WERI-Rb-1 (cell line): ENCODE measurements around the gene KRT80.

Experiments
- DNase-seq: peaks from one replicate; pipeline ENCODE4 v3.0.0-alpha.2; 2020
- H3K27ac ChIP-seq: fragments of 250-450 bp; sonication (Bioruptor Pico); 2 replicates; pipeline ENCODE4 v1.5.1; 2020; ENCODE audit warnings: mild to moderate bottlenecking, moderate library complexity
- H3K27me3 ChIP-seq: fragments of 250-450 bp; sonication (Bioruptor Pico); 2 replicates; pipeline ENCODE4 v1.5.1; 2021; ENCODE audit warnings: mild to moderate bottlenecking, low read depth, moderate library complexity; ENCODE audit not compliant: insufficient read depth, severe bottlenecking
- H3K36me3 ChIP-seq: fragments of 250-450 bp; sonication (Bioruptor Pico); 2 replicates; pipeline ENCODE4 v1.5.1; 2020; ENCODE audit warnings: mild to moderate bottlenecking, moderate library complexity
- H3K4me3 ChIP-seq: 2 replicates; pipeline ENCODE4 v1.5.1; 2011; ENCODE audit warnings: low read depth, mild to moderate bottlenecking, control low read depth, low read length
- H3K9me3 ChIP-seq: fragments of 250-450 bp; sonication (Bioruptor Pico); 2 replicates; pipeline ENCODE4 v1.5.1; 2021; ENCODE audit warnings: mild to moderate bottlenecking, moderate library complexity; ENCODE audit not compliant: severe bottlenecking
- TF ChIP-seq, protein P1 (sequence below): IDR thresholded peaks from 2 replicates; pipeline ENCODE4 v1.5.1; 2011; ENCODE audit warnings: low read depth, mild to moderate bottlenecking, control low read depth, inconsistent platforms, low read length

KRT80 gene

DNA sequence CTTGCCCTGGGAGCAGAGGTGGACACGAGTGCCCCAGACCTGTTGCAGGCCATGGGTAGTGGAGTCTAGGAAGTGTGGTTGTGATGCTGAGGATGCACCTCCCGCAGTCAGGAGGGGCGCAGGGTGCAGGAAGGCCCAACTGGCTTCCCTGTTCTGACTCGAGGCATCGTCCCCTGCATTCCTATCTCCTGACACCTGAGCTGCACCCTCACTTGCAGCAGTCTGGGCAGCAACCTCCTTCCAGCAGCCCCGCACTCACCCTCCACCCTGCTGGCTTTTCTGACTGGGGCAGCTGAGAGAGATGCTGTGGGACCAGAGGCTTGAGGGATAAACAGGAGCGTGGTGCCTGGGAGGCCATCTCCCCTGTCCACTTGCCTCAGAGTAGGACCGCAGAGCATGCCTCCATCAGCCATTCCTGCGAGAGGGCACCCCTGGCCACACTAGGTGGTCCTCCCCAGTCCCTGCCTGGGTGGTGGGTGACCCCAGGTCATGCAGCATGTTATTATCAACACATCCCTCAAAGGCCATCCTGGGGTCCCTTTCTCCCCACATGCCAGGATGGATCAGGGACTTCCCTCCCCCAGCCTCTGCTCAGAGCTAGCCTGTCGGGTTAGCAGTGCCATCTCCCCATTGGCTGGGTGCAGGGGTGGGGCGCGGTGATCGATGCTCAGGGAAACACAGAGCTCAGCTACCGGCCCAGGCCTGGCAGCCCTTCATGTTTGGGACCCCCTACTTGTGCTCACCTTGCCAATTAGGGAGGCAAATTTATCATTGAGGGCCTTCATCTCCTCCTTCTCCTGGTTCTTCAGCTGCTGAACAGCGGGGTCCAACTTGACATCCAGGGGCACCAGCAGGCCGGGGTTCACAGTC is 719 bp downstream of the KRT80 start:
- Histone ChIP-seq H3K27ac (no peak overlapping the region), H3K27me3 (no peaks in the 10 kb centered on the region), H3K36me3 (no peaks in the 10 kb centered on the region), H3K4me3 (no peak overlapping the region), H3K9me3 (no peaks in the 10 kb centered on the region)
- TF ChIP-seq, protein P1, sequence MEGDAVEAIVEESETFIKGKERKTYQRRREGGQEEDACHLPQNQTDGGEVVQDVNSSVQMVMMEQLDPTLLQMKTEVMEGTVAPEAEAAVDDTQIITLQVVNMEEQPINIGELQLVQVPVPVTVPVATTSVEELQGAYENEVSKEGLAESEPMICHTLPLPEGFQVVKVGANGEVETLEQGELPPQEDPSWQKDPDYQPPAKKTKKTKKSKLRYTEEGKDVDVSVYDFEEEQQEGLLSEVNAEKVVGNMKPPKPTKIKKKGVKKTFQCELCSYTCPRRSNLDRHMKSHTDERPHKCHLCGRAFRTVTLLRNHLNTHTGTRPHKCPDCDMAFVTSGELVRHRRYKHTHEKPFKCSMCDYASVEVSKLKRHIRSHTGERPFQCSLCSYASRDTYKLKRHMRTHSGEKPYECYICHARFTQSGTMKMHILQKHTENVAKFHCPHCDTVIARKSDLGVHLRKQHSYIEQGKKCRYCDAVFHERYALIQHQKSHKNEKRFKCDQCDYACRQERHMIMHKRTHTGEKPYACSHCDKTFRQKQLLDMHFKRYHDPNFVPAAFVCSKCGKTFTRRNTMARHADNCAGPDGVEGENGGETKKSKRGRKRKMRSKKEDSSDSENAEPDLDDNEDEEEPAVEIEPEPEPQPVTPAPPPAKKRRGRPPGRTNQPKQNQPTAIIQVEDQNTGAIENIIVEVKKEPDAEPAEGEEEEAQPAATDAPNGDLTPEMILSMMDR = no peak
- DNase-seq = no peak

DNA sequence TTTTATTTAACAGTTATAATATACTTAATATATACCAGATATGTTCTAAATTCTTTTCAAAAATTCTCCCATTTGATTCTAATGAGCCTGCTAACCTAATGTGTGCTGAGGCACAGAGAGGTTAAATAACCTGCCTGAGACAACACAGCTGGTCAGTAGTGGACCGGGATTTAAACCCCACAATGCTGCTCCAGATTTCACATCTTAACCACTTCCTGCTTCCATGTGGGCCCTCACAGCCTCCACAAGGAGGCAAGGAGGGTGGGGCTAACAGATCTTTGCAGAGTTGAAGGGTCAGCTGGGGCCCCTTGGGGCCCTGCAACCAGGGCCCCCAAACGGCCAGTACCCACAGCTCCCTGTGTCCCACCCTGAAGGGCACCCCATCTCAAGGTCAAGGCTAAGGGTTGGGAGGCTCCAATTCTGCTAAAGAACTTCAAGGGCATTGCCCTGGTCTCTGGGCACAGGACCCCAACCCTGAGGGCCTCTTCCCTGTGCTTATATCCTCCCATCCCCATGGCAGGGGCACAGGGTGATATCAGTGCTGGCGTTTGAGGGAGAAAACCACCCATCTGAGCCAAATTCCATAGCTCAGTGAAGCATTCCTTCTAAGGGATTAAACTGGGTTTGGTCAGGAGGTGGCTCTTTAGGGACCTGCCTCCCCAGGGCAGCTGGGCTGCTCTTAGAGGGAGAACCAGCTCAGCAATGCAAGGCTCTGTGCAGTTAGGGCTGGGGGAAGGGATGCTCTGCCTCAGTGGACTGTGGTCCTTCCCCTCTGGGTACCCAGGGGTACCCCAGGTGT is 2.2 kb downstream of the KRT80 start:
- Histone ChIP-seq H3K4me3 (no peak overlapping the region), H3K36me3 (no peaks in the 10 kb centered on the region), H3K27ac (no peak overlapping the region), H3K27me3 (no peaks in the 10 kb centered on the region), H3K9me3 (no peaks in the 10 kb centered on the region)
- TF ChIP-seq, protein P1 = no peak
- no peak for DNase-seq

DNA sequence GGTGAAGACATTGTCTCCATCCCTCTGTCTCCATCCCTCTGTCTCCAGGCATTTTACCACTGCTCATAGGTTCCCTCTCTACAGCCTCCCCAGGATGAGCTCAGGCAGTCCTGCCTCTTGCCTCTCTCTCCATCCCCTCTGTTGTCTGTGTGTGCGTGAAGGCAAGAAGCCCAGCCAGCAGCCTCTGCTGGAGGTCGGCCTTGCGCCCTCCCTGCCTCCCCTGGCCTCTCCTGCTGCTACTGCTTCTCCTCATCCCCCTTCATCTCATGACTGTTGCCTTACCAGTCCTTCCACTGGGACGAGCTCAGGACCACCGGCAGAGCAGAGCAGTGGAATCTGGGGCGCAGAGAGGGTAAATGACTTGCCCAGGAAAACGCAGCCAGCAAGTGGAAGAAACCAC is 3.2 kb downstream of the KRT80 start:
- Histone ChIP-seq H3K4me3 (no peak overlapping the region), H3K27ac (no peak overlapping the region), H3K9me3 (no peaks in the 10 kb centered on the region), H3K27me3 (no peaks in the 10 kb centered on the region), H3K36me3 (no peaks in the 10 kb centered on the region)
- TF ChIP-seq, protein P1 = no peak
- no peak for DNase-seq

DNA sequence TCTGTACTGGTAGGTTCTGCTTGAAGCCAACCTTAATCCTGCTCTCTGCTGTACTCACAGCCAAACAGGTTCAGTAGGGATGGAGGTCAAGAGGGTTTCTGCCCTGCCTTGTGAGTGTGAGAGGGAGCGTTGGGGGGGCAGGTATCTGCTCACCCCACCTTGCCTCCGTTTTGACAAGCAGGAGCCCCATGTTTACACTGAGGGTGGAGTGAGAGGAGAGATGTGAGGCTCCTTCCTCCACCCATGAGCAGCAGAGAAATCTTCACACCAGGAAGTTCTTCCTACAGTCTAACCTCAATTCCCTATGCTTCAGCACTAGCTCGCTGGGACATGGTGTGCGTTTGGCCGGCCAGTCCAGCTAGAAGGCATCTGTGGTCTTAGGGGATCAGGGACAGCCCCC is 4.2 kb downstream of the KRT80 start:
- no peaks in the 10 kb centered on the region for H3K36me3 ChIP-seq
- TF ChIP-seq, protein P1 = no peak
- DNase-seq = no peak
- no peak overlapping the region for H3K4me3 ChIP-seq
- H3K27me3 ChIP-seq = no peaks in the 10 kb centered on the region
- H3K27ac ChIP-seq = no peak overlapping the region
- no peaks in the 10 kb centered on the region for H3K9me3 ChIP-seq

DNA sequence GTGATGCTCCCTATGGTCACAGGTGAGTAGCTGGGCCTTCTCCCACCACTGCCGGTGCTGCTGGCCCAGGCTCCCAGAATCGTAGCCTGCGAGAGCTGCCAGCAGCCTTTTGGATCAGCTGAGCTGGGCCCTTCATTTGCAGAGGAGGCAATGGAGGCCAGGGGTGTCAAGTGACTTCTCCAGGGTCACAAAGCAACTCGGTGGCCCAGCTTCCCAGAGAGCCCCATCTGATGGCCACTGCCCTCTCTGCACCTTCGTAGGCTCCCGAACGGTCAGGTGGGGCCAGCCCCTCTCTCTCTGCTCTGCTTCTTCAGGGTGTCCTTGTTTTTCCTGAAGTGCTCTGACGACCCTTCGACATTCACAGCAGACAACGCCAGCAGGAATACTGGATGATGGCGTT is 4.6 kb downstream of the KRT80 start:
- H3K9me3 ChIP-seq = no peaks in the 10 kb centered on the region
- no peak overlapping the region for H3K27ac ChIP-seq
- no peaks in the 10 kb centered on the region for H3K36me3 ChIP-seq
- TF ChIP-seq, protein P1 = no peak
- H3K4me3 ChIP-seq = no peak overlapping the region
- H3K27me3 ChIP-seq = no peaks in the 10 kb centered on the region
- no peak for DNase-seq
